Stimulated activated naive CD8-positive, alpha-beta T cell treated with anti-CD3 and anti-CD28 coated beads, Interleukin-15, amount 100 ng/mL, for 72 hours (primary cell): ENCODE measurements around the gene DRGX.
A peak's percentile ranks its signal among the peaks of the same experiment; 100 is the strongest.

Experiments used
- ATAC-seq: fragments of 150-1000 bp; cut with Tn5 transposase; 2 replicates; pipeline ENCODE4 v1.10.0; 2021; ENCODE audit warnings: mild to moderate bottlenecking, moderate library complexity
- DNase-seq, 2 donors: peaks; one replicate each; pipeline ENCODE4 v3.0.0; 2021 to 2022
- H3K27ac Mint-ChIP-seq, 2 donors: one replicate each; pipeline ENCODE4 v1.8.0; 2022; ENCODE audit warnings: mild to moderate bottlenecking in 2 of 2, mixed read lengths in 2 of 2, moderate library complexity in 2 of 2
- H3K27me3 Mint-ChIP-seq: one replicate; pipeline ENCODE4 v1.8.0; 2022; ENCODE audit warnings: mixed read lengths
- H3K4me1 Mint-ChIP-seq: one replicate; pipeline ENCODE4 v1.8.0; 2022; ENCODE audit warnings: mild to moderate bottlenecking, mixed read lengths
- H3K4me3 Mint-ChIP-seq, 2 donors: one replicate each; pipeline ENCODE4 v1.8.0; 2022; ENCODE audit warnings: mild to moderate bottlenecking in 2 of 2, mixed read lengths in 2 of 2, moderate library complexity in 1 of 2
- H3K9me3 Mint-ChIP-seq, 2 donors: one replicate each; pipeline ENCODE4 v1.8.0; 2022; ENCODE audit warnings: mixed read lengths in 2 of 2

Gene DRGX

GRCh38 chr10:49350846-49351532, 44.9 kb downstream of the DRGX start:
- ATAC-seq = no peak

GRCh38 chr10:49350138-49350537, 45.8 kb downstream of the DRGX start:
- H3K27me3 Mint-ChIP-seq = no peaks in the 10 kb centered on the region
- peaks cover 6 to 19% of the 10 kb centered on the region in 2 donors for H3K9me3 Mint-ChIP-seq
- ATAC-seq (no peak), DNase-seq (no peak)
- H3K27ac Mint-ChIP-seq = no peak overlapping the region
- no peaks in the 10 kb centered on the region for H3K4me1 Mint-ChIP-seq
- H3K4me3 Mint-ChIP-seq = no peak overlapping the region

More at GRCh38 chr10:49350846-49351532, 44.9 kb downstream of the DRGX start:
- Mint-ChIP-seq H3K9me3 (peaks cover 6 to 19% of the 10 kb centered on the region in 2 donors), H3K27me3 (no peaks in the 10 kb centered on the region), H3K27ac (no peak overlapping the region), H3K4me3 (no peak overlapping the region), H3K4me1 (no peaks in the 10 kb centered on the region)
- DNase-seq = no peak

- ATAC-seq (no peak), DNase-seq (no peak)
- no peak overlapping the region for H3K4me3 Mint-ChIP-seq
- no peaks in the 10 kb centered on the region for H3K27me3 Mint-ChIP-seq
- H3K9me3 Mint-ChIP-seq = peaks cover 6 to 19% of the 10 kb centered on the region in 2 donors
- H3K27ac Mint-ChIP-seq = peak overlapping the region in 1 of 2 donors; percentile 27
- no peaks in the 10 kb centered on the region for H3K4me1 Mint-ChIP-seq
Observed at GRCh38 chr10:49349390-49349789, 46.5 kb downstream of the DRGX start.

GRCh38 chr10:49348593-49348992, 47.3 kb downstream of the DRGX start:
- H3K27ac Mint-ChIP-seq = peak overlapping the region in 1 of 2 donors; percentile 49

GRCh38 chr10:49347827-49348226, 48.1 kb downstream of the DRGX start:
- Mint-ChIP-seq H3K9me3 (peaks cover 6 to 19% of the 10 kb centered on the region in 2 donors), H3K4me3 (no peak overlapping the region), H3K27ac (no peak overlapping the region), H3K4me1 (no peaks in the 10 kb centered on the region), H3K27me3 (peaks cover under 1% of the 10 kb centered on the region)
- no peak for DNase-seq
- no peak for ATAC-seq

More at GRCh38 chr10:49348593-49348992, 47.3 kb downstream of the DRGX start:
- Mint-ChIP-seq H3K4me1 (no peaks in the 10 kb centered on the region), H3K4me3 (no peak overlapping the region), H3K27me3 (no peaks in the 10 kb centered on the region), H3K9me3 (peaks cover 6 to 19% of the 10 kb centered on the region in 2 donors)
- no peak for ATAC-seq
- no peak for DNase-seq

- no peak overlapping the region for H3K4me3 Mint-ChIP-seq
- no peak overlapping the region for H3K27ac Mint-ChIP-seq
- H3K9me3 Mint-ChIP-seq = peaks cover 6 to 19% of the 10 kb centered on the region in 2 donors
- ATAC-seq (no peak), DNase-seq (no peak)
- H3K27me3 Mint-ChIP-seq = peaks cover 5% of the 10 kb centered on the region
- no peaks in the 10 kb centered on the region for H3K4me1 Mint-ChIP-seq
Observed at GRCh38 chr10:49347342-49347741, 48.5 kb downstream of the DRGX start.

- no peak for DNase-seq
- no peak overlapping the region for H3K27ac Mint-ChIP-seq
- peaks cover 0 to 9% of the 10 kb centered on the region in 2 donors for H3K9me3 Mint-ChIP-seq
- peaks cover 9% of the 10 kb centered on the region for H3K27me3 Mint-ChIP-seq
- H3K4me3 Mint-ChIP-seq = no peak overlapping the region
- H3K4me1 Mint-ChIP-seq = no peaks in the 10 kb centered on the region
- no peak for ATAC-seq
Observed at GRCh38 chr10:49344840-49345239, 51.0 kb downstream of the DRGX start.

- no peak for ATAC-seq
- H3K27me3 Mint-ChIP-seq = peaks cover 9% of the 10 kb centered on the region
- H3K4me1 Mint-ChIP-seq = peaks cover 10% of the 10 kb centered on the region
- no peak for DNase-seq
- H3K27ac Mint-ChIP-seq = no peak overlapping the region
- H3K4me3 Mint-ChIP-seq = no peak overlapping the region
- H3K9me3 Mint-ChIP-seq = peaks cover 17 to 32% of the 10 kb centered on the region in 2 donors
Observed at GRCh38 chr10:49338604-49339003, 57.3 kb downstream of the DRGX start.

GRCh38 chr10:49335364-49335972, 60.4 kb downstream of the DRGX start:
- Mint-ChIP-seq H3K9me3 (peaks cover 17 to 33% of the 10 kb centered on the region in 2 donors), H3K27me3 (no peaks in the 10 kb centered on the region), H3K4me1 (peaks cover 10% of the 10 kb centered on the region), H3K27ac (peak overlapping the region; percentile 2 to 63), H3K4me3 (no peak overlapping the region)
- no peak for DNase-seq
- peak; percentile 64 for ATAC-seq

GRCh38 chr10:49334964-49335363, 60.9 kb downstream of the DRGX start:
- Mint-ChIP-seq H3K27ac (peak overlapping the region in 1 of 2 donors; percentile 2), H3K4me3 (no peak overlapping the region), H3K27me3 (no peaks in the 10 kb centered on the region), H3K9me3 (peaks cover 17 to 33% of the 10 kb centered on the region in 2 donors), H3K4me1 (peaks cover 10% of the 10 kb centered on the region)
- ATAC-seq = no peak
- DNase-seq = no peak

GRCh38 chr10:49333192-49333591, 62.7 kb downstream of the DRGX start:
- DNase-seq = no peak
- Mint-ChIP-seq H3K9me3 (peaks cover 17 to 33% of the 10 kb centered on the region in 2 donors), H3K27ac (no peak overlapping the region), H3K4me1 (peaks cover 10% of the 10 kb centered on the region), H3K27me3 (no peaks in the 10 kb centered on the region), H3K4me3 (no peak overlapping the region)
- ATAC-seq = no peak

- no peak overlapping the region for H3K4me3 Mint-ChIP-seq
Observed at GRCh38 chr10:49332768-49333167, 63.1 kb downstream of the DRGX start.

GRCh38 chr10:49332333-49332732, 63.6 kb downstream of the DRGX start:
- Mint-ChIP-seq H3K27ac (no peak overlapping the region), H3K4me1 (peaks cover 10% of the 10 kb centered on the region), H3K27me3 (no peaks in the 10 kb centered on the region), H3K9me3 (peaks cover 17 to 33% of the 10 kb centered on the region in 2 donors), H3K4me3 (no peak overlapping the region)
- DNase-seq = no peak
- ATAC-seq = no peak

More at GRCh38 chr10:49332768-49333167, 63.1 kb downstream of the DRGX start:
- Mint-ChIP-seq H3K4me1 (peaks cover 10% of the 10 kb centered on the region), H3K27me3 (no peaks in the 10 kb centered on the region), H3K27ac (no peak overlapping the region), H3K9me3 (peaks cover 17 to 33% of the 10 kb centered on the region in 2 donors)
- ATAC-seq (no peak), DNase-seq (no peak)

- ATAC-seq (no peak), DNase-seq (no peak)
- Mint-ChIP-seq H3K27me3 (no peaks in the 10 kb centered on the region), H3K9me3 (peaks cover 17 to 30% of the 10 kb centered on the region in 2 donors), H3K4me3 (no peak overlapping the region), H3K4me1 (peaks cover 10% of the 10 kb centered on the region), H3K27ac (no peak overlapping the region)
Observed at GRCh38 chr10:49331431-49331830, 64.5 kb downstream of the DRGX start.

GRCh38 chr10:49330127-49330665, 65.7 kb downstream of the DRGX start:
- DNase-seq = no peak
- Mint-ChIP-seq H3K4me1 (peaks cover 4% of the 10 kb centered on the region), H3K27ac (no peak overlapping the region), H3K4me3 (no peak overlapping the region), H3K9me3 (peaks cover 7 to 17% of the 10 kb centered on the region in 2 donors), H3K27me3 (no peaks in the 10 kb centered on the region)
- ATAC-seq = no peak

- Mint-ChIP-seq H3K27me3 (no peaks in the 10 kb centered on the region), H3K4me1 (no peaks in the 10 kb centered on the region), H3K9me3 (peaks cover 0 to 7% of the 10 kb centered on the region in 2 donors), H3K27ac (no peak overlapping the region), H3K4me3 (no peak overlapping the region)
- ATAC-seq = no peak
- no peak for DNase-seq
Observed at GRCh38 chr10:49329146-49329505, 66.8 kb downstream of the DRGX start.
